Endodermal cell (in vitro differentiated cells): ENCODE measurements around the gene ARHGEF2. TPM values are rescaled to one million over a fixed set of nuclear protein-coding genes. Genes with fewer than 3 reads are reported as not detected.

Experiments
- DNase-seq: peaks from one replicate; pipeline ENCODE4 v3.0.0-alpha.2; 2017
- H3K27ac ChIP-seq: 2 replicates; pipeline ENCODE4 v1.5.1; 2013; ENCODE audit warnings: mild to moderate bottlenecking, low read depth, low read length, moderate library complexity
- H3K27me3 ChIP-seq: 2 replicates; pipeline ENCODE4 v1.6.1; 2013; ENCODE audit warnings: mild to moderate bottlenecking, low read length, moderate library complexity; ENCODE audit not compliant: insufficient read depth, control insufficient read depth, poor library complexity, severe bottlenecking
- H3K36me3 ChIP-seq: 2 replicates; pipeline ENCODE4 v1.7.0; 2013; ENCODE audit warnings: mild to moderate bottlenecking, low read length, moderate library complexity; ENCODE audit not compliant: control insufficient read depth, insufficient read depth
- H3K4me1 ChIP-seq: one replicate; pipeline ENCODE4 v1.7.0; 2013; ENCODE audit warnings: low read length; ENCODE audit not compliant: control insufficient read depth, insufficient read depth
- H3K4me3 ChIP-seq: 2 replicates; pipeline ENCODE4 v1.5.1; 2013; ENCODE audit warnings: mild to moderate bottlenecking, low read length, moderate library complexity
- H3K9ac ChIP-seq: 2 replicates; pipeline ENCODE4 v1.6.1; 2013; ENCODE audit warnings: mild to moderate bottlenecking, low read length, moderate library complexity; ENCODE audit not compliant: poor library complexity, severe bottlenecking; ENCODE audit errors: extremely low read depth
- H3K9me3 ChIP-seq: 2 replicates; pipeline ENCODE4 v1.6.1; 2013; ENCODE audit warnings: mild to moderate bottlenecking, low read length, moderate library complexity; ENCODE audit not compliant: control insufficient read depth
- H3K27ac Mint-ChIP-seq: 2 replicates; pipeline ENCODE4 v1.8.0; 2020; ENCODE audit warnings: mixed read lengths
- H3K27me3 Mint-ChIP-seq: 2 replicates; pipeline ENCODE4 v1.8.0; 2021; ENCODE audit warnings: mild to moderate bottlenecking, mixed read lengths; ENCODE audit not compliant: insufficient read depth
- H3K36me3 Mint-ChIP-seq: 2 replicates; pipeline ENCODE4 v1.8.0; 2020; ENCODE audit warnings: low read depth, mixed read lengths
- H3K4me1 Mint-ChIP-seq: 2 replicates; pipeline ENCODE4 v1.8.0; 2020; ENCODE audit warnings: mixed read lengths
- H3K4me3 Mint-ChIP-seq: 2 replicates; pipeline ENCODE4 v1.8.0; 2020; ENCODE audit warnings: mild to moderate bottlenecking, moderate library complexity, mixed read lengths
- H3K9me3 Mint-ChIP-seq: 2 replicates; pipeline ENCODE4 v1.8.0; 2020; ENCODE audit warnings: mild to moderate bottlenecking, mixed read lengths
- WGBS, 2 experiments: methylation state at CpG; one replicate each; pipeline versions ENCODE4 v1.1.5 to v1.1.7; 2013; ENCODE audit warnings: missing lambda C conversion rate in 2 of 2, mixed read lengths in 1 of 2; ENCODE audit not compliant: insufficient coverage in 1 of 2, insufficient read length in 1 of 2; 5-methylcytosine and 5-hydroxymethylcytosine counted together
- total RNA-seq, 2 donors: library from RNA; stranded (reverse); fragmentation: NEBNext Ultra II Directional in 1 of 2; extraction: Animal tissue kit (Norgen Biotek cat#: 25700) in 1 of 2; gene quantifications; 2 replicates in 1 of 2; 3 replicates in 1 of 2; pipeline ENCODE4 v1.2.1, GENCODE V29; 2021
- TF ChIP-seq, protein P1 (sequence below): fragments of 200-600 bp; sonication (generic); conservative IDR thresholded peaks from 2 replicates; pipeline ENCODE4 v1.5.0; 2021; ENCODE audit warnings: antibody characterized with exemption, mild to moderate bottlenecking

The ARHGEF2 gene
- total RNA-seq, 2 donors from 2014 or later, result 134 to 147 TPM

DNA sequence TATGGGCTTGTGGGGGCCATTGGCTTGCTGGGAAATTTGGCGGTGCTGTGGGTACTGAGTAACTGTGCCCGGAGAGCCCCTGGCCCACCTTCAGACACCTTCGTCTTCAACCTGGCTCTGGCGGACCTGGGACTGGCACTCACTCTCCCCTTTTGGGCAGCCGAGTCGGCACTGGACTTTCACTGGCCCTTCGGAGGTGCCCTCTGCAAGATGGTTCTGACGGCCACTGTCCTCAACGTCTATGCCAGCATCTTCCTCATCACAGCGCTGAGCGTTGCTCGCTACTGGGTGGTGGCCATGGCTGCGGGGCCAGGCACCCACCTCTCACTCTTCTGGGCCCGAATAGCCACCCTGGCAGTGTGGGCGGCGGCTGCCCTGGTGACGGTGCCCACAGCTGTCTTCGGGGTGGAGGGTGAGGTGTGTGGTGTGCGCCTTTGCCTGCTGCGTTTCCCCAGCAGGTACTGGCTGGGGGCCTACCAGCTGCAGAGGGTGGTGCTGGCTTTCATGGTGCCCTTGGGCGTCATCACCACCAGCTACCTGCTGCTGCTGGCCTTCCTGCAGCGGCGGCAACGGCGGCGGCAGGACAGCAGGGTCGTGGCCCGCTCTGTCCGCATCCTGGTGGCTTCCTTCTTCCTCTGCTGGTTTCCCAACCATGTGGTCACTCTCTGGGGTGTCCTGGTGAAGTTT, 36.4 kb downstream of the ARHGEF2 start:
- no peak overlapping the region for H3K4me3 ChIP-seq
- H3K9ac ChIP-seq, result no peak overlapping the region
- H3K27ac ChIP-seq, result no peak overlapping the region
- TF ChIP-seq, protein P1, sequence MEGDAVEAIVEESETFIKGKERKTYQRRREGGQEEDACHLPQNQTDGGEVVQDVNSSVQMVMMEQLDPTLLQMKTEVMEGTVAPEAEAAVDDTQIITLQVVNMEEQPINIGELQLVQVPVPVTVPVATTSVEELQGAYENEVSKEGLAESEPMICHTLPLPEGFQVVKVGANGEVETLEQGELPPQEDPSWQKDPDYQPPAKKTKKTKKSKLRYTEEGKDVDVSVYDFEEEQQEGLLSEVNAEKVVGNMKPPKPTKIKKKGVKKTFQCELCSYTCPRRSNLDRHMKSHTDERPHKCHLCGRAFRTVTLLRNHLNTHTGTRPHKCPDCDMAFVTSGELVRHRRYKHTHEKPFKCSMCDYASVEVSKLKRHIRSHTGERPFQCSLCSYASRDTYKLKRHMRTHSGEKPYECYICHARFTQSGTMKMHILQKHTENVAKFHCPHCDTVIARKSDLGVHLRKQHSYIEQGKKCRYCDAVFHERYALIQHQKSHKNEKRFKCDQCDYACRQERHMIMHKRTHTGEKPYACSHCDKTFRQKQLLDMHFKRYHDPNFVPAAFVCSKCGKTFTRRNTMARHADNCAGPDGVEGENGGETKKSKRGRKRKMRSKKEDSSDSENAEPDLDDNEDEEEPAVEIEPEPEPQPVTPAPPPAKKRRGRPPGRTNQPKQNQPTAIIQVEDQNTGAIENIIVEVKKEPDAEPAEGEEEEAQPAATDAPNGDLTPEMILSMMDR, result no peak
- WGBS, 2 experiments, result 93 to 97% methylated on average over 20 to 29 of the region's 29 CpGs
- H3K4me1 ChIP-seq, result no peaks in the 10 kb centered on the region
- no peak for DNase-seq
- Mint-ChIP-seq H3K36me3 (peaks cover 10% of the 10 kb centered on the region), H3K4me1 (peaks cover 22% of the 10 kb centered on the region), H3K27me3 (no peaks in the 10 kb centered on the region), H3K9me3 (no peaks in the 10 kb centered on the region), H3K4me3 (no peak overlapping the region), H3K27ac (peak overlapping the region; percentile 74)
- H3K36me3 ChIP-seq, result peaks cover 11% of the 10 kb centered on the region
- H3K27me3 ChIP-seq, result no peaks in the 10 kb centered on the region
- no peaks in the 10 kb centered on the region for H3K9me3 ChIP-seq

DNA sequence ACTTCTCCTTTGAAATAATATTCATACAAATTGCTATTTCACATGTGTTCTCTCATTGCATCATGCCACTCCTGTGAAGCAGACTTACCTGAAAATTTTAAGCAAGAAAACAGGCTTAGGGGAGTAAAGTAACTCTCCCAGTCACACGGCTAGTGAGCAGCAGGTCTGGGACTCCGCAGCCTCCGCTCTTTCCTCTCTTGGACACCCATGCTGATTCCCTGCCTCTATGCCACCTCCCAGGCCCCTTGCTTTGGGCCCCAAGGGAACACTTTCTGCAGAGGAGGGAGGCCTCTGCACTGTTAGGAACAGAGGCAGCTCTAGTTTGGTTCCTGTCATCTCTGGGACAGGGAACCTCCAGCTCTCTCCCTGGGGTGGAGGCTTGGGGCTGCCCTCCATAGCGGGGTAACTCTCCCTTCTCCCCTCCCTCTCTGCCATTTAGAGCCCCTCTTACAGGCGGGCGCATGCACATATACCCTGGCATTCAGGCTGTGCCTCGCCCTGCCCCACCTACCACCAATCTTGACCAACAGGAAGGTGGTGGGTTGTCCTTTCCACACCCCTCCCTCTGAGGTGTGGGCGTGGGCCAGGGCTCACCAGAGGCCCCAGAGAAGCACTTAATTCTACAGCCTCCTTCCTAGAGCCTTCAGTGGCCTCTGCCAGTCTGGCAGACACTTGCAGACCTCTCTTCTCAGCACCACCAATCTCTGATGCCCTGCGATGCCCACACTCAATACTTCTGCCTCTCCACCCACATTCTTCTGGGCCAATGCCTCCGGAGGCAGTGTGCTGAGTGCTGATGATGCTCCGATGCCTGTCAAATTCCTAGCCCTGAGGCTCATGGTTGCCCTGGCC, 37.1 kb downstream of the ARHGEF2 start, which contains the start of gene RXFP4:
TSS of gene RXFP4 (plus strand) at position 646 of the 852 bp plus-strand sequence. CDS start at position 718, 72 bp downstream.
- peak within 1 kb of the TSS; percentile 74 for H3K27ac Mint-ChIP-seq
- H3K36me3 ChIP-seq, result peaks cover 3% of the 10 kb centered on the region
- H3K4me1 Mint-ChIP-seq, result peaks cover 14% of the 10 kb centered on the region
- 83 to 85% methylated on average over 8 to 11 of the region's 11 CpGs for WGBS, 2 experiments
- peaks cover 3% of the 10 kb centered on the region for H3K36me3 Mint-ChIP-seq
- no peak within 1 kb of the TSS for H3K27ac ChIP-seq
- no peaks in the 10 kb centered on the region for H3K4me1 ChIP-seq
- no peaks in the 10 kb centered on the region for H3K9me3 ChIP-seq
- TF ChIP-seq, protein P1, result no peak
- no peaks in the 10 kb centered on the region for H3K9me3 Mint-ChIP-seq
- peak; percentile 68 for DNase-seq
- H3K9ac ChIP-seq, result no peak within 1 kb of the TSS
- no peaks in the 10 kb centered on the region for H3K27me3 ChIP-seq
- H3K4me3 Mint-ChIP-seq, result no peak within 1 kb of the TSS
- no peaks in the 10 kb centered on the region for H3K27me3 Mint-ChIP-seq
- H3K4me3 ChIP-seq, result no peak within 1 kb of the TSS

DNA sequence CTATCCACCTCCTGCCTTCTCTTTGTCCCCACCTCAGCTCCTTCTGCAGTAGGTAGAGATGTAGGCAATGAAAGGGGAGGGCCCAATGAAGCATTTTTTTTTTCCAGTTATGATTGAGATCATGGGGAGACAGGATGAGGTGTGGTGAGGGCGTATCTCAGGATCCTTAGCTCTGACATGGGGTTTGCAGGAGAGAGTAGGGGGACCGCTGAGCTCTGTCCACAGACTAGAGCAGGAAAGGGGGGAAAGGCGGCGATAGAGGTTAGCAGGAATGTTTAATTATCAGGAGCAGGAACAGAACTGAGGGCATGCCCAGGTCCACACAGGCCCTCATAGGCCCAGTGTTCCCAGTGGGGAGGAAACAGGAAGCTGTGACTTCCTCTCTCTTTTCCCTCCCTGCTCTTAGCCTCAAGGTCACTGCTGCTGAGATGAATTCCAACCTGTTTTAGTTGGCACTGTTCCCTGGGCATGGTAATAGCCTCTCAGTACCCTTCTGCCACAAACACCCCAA, 37.8 kb downstream of the ARHGEF2 start:
- Histone ChIP-seq H3K36me3 (no peaks in the 10 kb centered on the region), H3K27me3 (no peaks in the 10 kb centered on the region), H3K27ac (no peak overlapping the region), H3K4me3 (no peak overlapping the region), H3K4me1 (no peaks in the 10 kb centered on the region), H3K9ac (no peak overlapping the region), H3K9me3 (no peaks in the 10 kb centered on the region)
- DNase-seq, result no peak
- WGBS, 2 experiments, result 88 to 95% methylated on average over 4 of the region's 4 CpGs
- Mint-ChIP-seq H3K27ac (no peak overlapping the region), H3K4me3 (no peak overlapping the region), H3K27me3 (no peaks in the 10 kb centered on the region), H3K4me1 (peaks cover 11% of the 10 kb centered on the region), H3K36me3 (no peaks in the 10 kb centered on the region), H3K9me3 (no peaks in the 10 kb centered on the region)
- TF ChIP-seq, protein P1, result no peak
